B cell (primary cell): Measurements from ENCODE around the gene GNAL.

Source experiments
- EZH2 ChIP-seq: IDR thresholded peaks from 2 replicates; pipeline ENCODE4 v1.6.1; 2012; ENCODE audit warnings: borderline replicate concordance, low read depth, mild to moderate bottlenecking, moderate library complexity, low read length; ENCODE audit not compliant: insufficient read depth, poor library complexity, severe bottlenecking
- TF ChIP-seq, protein P1 (sequence below): fragments of 200-600 bp; IDR thresholded peaks from one replicate; pipeline ENCODE4 v1.8.0; 2022; ENCODE audit warnings: antibody characterized with exemption, mild to moderate bottlenecking

DNA sequence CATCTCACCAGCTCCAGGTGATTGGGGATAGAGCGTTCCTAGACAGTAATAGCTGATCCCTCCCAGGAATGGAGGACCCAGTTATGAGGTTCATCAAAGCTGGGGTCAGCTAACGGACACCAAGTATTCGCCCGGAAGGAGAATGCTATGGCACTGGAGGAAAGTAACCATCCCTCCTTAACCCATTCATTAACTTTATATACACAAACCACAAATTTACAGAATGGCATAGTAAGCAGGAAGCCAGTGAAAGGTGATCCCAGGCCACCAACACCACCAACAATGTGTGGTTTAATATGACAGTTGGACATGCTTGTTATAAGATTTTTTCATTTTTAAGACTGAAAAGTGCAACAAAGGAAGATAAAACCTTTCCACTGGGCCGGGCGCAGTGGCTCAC is 106.9 kb downstream of the GNAL start:
- TF ChIP-seq EZH2, result no peak
- TF ChIP-seq, protein P1, sequence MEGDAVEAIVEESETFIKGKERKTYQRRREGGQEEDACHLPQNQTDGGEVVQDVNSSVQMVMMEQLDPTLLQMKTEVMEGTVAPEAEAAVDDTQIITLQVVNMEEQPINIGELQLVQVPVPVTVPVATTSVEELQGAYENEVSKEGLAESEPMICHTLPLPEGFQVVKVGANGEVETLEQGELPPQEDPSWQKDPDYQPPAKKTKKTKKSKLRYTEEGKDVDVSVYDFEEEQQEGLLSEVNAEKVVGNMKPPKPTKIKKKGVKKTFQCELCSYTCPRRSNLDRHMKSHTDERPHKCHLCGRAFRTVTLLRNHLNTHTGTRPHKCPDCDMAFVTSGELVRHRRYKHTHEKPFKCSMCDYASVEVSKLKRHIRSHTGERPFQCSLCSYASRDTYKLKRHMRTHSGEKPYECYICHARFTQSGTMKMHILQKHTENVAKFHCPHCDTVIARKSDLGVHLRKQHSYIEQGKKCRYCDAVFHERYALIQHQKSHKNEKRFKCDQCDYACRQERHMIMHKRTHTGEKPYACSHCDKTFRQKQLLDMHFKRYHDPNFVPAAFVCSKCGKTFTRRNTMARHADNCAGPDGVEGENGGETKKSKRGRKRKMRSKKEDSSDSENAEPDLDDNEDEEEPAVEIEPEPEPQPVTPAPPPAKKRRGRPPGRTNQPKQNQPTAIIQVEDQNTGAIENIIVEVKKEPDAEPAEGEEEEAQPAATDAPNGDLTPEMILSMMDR, result no peak
